ENCODE results near the gene TANC2. TPM values are rescaled to one million over a fixed set of nuclear protein-coding genes. Genes with fewer than 3 reads are reported as not detected.

TANC2 gene
- total and polyA plus RNA-seq, 9 of the 15 experiments (the other 6 are each of a cell fraction or from before 2014, with no cell fraction given), result 0.46 to 7.8 (median 4.5) TPM

DNA sequence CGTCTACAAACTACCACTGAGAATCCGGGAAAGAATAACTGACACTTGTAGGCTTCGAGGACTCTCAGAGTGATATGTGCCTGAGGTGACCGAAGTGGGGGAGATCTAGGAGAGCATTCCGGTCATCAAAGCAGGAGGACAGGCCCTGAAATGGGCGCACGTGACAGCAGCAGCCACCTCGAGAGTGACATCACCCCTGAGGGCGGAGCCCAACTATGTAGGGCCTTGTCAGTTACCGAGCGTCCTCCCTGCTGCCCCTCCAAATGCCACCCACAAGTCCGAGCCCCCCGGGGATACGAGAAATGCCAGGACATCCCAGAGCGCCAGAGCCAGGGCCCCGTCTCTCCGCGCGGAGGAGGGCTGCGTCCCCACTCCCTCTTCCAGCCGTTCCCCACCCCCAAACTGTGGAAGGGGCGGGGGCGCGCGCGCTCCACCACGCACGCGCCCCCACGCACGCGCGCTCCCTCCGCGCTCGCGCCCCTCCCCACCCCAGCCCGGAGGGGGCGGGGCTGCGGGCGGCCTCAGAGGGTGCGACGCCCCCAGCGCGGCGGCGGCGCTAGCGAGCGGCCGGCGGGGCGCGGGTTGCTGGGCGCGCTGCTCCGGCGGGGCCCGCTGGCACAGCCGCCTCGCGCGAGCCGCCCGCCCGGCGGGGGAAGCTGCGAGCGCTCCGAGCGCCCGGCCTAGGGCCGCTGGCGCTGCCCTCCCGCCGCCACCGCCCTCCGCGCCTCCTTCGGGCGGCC is at the start of gene TANC2 (continued):
- TF ChIP-seq, protein P1, sequence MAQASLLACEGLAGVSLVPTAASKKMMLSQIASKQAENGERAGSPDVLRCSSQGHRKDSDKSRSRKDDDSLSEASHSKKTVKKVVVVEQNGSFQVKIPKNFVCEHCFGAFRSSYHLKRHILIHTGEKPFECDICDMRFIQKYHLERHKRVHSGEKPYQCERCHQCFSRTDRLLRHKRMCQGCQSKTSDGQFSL (CRISPR knock-in tag; IDR thresholded peaks at IDR 0.05), result no peak
- TF ChIP-seq, protein P1 (tag; IDR thresholded peaks at IDR 0.05), result 0 out of 4 replicates have a peak, but pooled peaks of 1 of the 2 experiments have one; percentile 62
- TF ChIP-seq, protein P2, sequence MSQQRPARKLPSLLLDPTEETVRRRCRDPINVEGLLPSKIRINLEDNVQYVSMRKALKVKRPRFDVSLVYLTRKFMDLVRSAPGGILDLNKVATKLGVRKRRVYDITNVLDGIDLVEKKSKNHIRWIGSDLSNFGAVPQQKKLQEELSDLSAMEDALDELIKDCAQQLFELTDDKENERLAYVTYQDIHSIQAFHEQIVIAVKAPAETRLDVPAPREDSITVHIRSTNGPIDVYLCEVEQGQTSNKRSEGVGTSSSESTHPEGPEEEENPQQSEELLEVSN (IDR thresholded peaks at IDR 0.05; ENCODE audit: borderline replicate concordance in 1 of 2, extremely low read depth in 1 of 2, insufficient read depth in 1 of 2, insufficient read length in 1 of 2, low read depth in 1 of 2, low read length in 1 of 2, poor library complexity in 1 of 2, severe bottlenecking in 1 of 2), result peak; percentile 74 to 80

DNA sequence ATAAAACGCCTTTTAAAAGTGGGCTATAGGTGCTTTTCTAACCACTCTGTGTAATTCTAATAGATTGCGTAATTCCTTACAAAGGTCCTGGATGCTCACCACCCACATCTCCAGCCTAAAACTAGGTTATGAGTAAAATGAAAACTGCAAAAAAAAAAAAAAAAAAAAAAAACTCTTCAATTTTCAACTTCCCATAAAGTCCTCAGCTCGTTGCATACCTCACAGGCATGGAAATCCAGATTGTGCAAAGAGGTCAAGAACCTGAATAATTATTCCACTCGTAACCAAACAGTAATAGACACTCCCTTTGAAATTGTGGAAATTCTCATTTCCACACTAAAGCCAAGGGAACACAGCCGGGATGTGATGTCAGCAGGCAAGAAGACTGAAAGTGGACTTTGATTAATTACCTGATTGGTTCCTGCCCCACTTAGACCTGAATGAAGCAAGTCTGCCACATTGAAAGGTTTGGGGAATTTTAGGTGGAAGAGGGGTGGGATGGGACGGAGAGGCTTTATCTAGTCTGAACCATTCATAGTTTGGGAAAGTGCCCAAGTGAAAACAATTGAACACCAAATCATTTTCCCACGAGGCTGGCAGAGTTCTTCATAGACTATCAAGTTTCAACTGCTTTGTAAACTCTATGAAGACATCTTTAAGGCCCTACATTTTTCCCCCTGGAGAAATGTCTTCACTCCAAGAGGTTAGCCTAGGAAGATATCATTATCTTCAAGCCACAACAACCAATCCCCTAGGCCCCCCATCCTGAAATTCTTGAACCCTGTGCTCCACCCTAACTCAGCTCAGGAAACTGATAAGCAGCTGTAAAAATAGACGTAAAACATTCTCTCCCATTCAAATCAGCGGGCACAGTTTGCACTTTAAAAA is 49.1 kb upstream of the TANC2 start:
- WGBS (ENCODE audit: insufficient coverage, low coverage, missing lambda C conversion rate), result 18% methylated on average over 9 of the region's 9 CpGs
- H3K9me3 ChIP-seq (replicated peaks; ENCODE audit: control insufficient read depth, insufficient read depth, low read depth, low read length), result peaks cover 6% of the 10 kb centered on the region; the same call in 1 of the 2 replicates
- H3K36me3 ChIP-seq (ENCODE audit: control insufficient read depth, insufficient read depth, low read length), result no peaks in the 10 kb centered on the region
- BruUV-seq (replicated peaks), result no TSS peak
- H4K20me1 ChIP-seq (replicated peaks; ENCODE audit: control insufficient read depth, insufficient read depth, low read length), result no peaks in the 10 kb centered on the region
- peak; percentile 20 to 59 (median 32) for DNase-seq (ENCODE audit: extremely low read depth in 1 of 4, low spot score in 3 of 4)
- no peak overlapping the region for H2AFZ ChIP-seq (ENCODE audit: low read depth, low read length)
- no peaks in the 10 kb centered on the region for H3K79me2 ChIP-seq (ENCODE audit: control insufficient read depth, insufficient read depth, low read length)
- H3K4me3 ChIP-seq, result no peak overlapping the region
- peak; percentile 70 for FAIRE-seq
- ATAC-seq, result peak; percentile 41; the same call in 1 of the 3 replicates
- intact Hi-C loops (cut with micrococcal nuclease), result no loop called here
- H3K4me1 ChIP-seq (replicated peaks in 1 of 2; ENCODE audit: control insufficient read depth in 2 of 2, insufficient read depth in 2 of 2, low read length in 2 of 2), result peaks cover 0 to 12% of the 10 kb centered on the region in 2 experiments; a peak in 2 of 5 replicates
- no peaks in the 10 kb centered on the region for H3K9me1 ChIP-seq (ENCODE audit: control insufficient read depth, insufficient read depth, low read length)
- ChIA-PET CTCF (ENCODE audit: low intra/inter-chr PET ratio) (no interaction called here), POLR2A (no interaction called here)
- no peaks in the 10 kb centered on the region for H3K27me3 ChIP-seq (ENCODE audit: control insufficient read depth in 2 of 2, insufficient read depth in 2 of 2, low read length in 2 of 2)
- in situ Hi-C loops (cut with MboI), result no loop called here
- H3K27ac ChIP-seq (ENCODE audit: extremely low read depth, low read depth, low read length), result no peak overlapping the region
- H3K4me2 ChIP-seq (ENCODE audit: insufficient read depth, low read length), result 0 out of 2 replicates have a peak overlapping the region, but pooled peaks have one; percentile 9
- no peak overlapping the region for H3K9ac ChIP-seq (ENCODE audit: insufficient read depth in 1 of 2, low read depth in 2 of 2, low read length in 2 of 2)
- peak; percentile 78 for TF ChIP-seq CBFA2T3 (IDR thresholded peaks at IDR 0.05)
- TF ChIP-seq, protein P3, sequence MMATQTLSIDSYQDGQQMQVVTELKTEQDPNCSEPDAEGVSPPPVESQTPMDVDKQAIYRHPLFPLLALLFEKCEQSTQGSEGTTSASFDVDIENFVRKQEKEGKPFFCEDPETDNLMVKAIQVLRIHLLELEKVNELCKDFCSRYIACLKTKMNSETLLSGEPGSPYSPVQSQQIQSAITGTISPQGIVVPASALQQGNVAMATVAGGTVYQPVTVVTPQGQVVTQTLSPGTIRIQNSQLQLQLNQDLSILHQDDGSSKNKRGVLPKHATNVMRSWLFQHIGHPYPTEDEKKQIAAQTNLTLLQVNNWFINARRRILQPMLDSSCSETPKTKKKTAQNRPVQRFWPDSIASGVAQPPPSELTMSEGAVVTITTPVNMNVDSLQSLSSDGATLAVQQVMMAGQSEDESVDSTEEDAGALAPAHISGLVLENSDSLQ (IDR thresholded peaks at IDR 0.05), result peak; percentile 73
- peak; percentile 55; the same call in 1 of the 2 replicates for TF ChIP-seq SOX6 (IDR thresholded peaks at IDR 0.05)
- TF ChIP-seq EP300 (IDR thresholded peaks at IDR 0.05; ENCODE audit: low read length), result peak; percentile 48; the same call in 1 of the 2 replicates
- TF ChIP-seq, protein P4, sequence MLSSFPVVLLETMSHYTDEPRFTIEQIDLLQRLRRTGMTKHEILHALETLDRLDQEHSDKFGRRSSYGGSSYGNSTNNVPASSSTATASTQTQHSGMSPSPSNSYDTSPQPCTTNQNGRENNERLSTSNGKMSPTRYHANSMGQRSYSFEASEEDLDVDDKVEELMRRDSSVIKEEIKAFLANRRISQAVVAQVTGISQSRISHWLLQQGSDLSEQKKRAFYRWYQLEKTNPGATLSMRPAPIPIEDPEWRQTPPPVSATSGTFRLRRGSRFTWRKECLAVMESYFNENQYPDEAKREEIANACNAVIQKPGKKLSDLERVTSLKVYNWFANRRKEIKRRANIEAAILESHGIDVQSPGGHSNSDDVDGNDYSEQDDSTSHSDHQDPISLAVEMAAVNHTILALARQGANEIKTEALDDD (IDR thresholded peaks at IDR 0.05), result no peak
- TF ChIP-seq, protein P5, sequence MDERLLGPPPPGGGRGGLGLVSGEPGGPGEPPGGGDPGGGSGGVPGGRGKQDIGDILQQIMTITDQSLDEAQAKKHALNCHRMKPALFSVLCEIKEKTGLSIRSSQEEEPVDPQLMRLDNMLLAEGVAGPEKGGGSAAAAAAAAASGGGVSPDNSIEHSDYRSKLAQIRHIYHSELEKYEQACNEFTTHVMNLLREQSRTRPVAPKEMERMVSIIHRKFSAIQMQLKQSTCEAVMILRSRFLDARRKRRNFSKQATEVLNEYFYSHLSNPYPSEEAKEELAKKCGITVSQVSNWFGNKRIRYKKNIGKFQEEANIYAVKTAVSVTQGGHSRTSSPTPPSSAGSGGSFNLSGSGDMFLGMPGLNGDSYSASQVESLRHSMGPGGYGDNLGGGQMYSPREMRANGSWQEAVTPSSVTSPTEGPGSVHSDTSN (CRISPR knock-in tag; IDR thresholded peaks at IDR 0.05; ENCODE audit: low read depth), result no peak
- TF ChIP-seq, protein P5 (tag; conservative IDR thresholded peaks at IDR 0.05; ENCODE audit: low read depth), result peak; percentile 79
